ENCODE results near the gene AP3B1.
"Not testable (repeated sequence)": the region's sequence is repeated elsewhere in the genome, so short reads cannot be mapped to it uniquely, and the experiment has no call there.

AP3B1 gene

GRCh38 chr5:78066722-78067121 lies 227.8 kb downstream of the AP3B1 start:
- not testable (repeated sequence) for H3K4me1 ChIP-seq; H3K36me3 ChIP-seq (ENCODE audit: control insufficient read depth, insufficient read depth, low read length); H3K9me3 ChIP-seq (ENCODE audit: control insufficient read depth, low read length); H3K27ac ChIP-seq; H3K79me2 ChIP-seq; H2AFZ ChIP-seq; H3K4me3 ChIP-seq (ENCODE audit: low read depth, low read length); H3K9ac ChIP-seq; H3K4me2 ChIP-seq (ENCODE audit: low read length); H3K27me3 ChIP-seq (ENCODE audit: control insufficient read depth, insufficient read depth, low read length)

- Histone ChIP-seq H3K4me3 (ENCODE audit: low read depth, low read length) (no peak overlapping the region), H3K9me3 (ENCODE audit: control insufficient read depth, low read length) (no peaks in the 10 kb centered on the region), H3K27ac (no peak overlapping the region), H3K79me2 (no peaks in the 10 kb centered on the region), H2AFZ (no peak overlapping the region), H3K4me2 (ENCODE audit: low read length) (no peak overlapping the region), H3K9ac (no peak overlapping the region), H3K27me3 (ENCODE audit: control insufficient read depth, insufficient read depth, low read length) (no peaks in the 10 kb centered on the region), H3K4me1 (no peaks in the 10 kb centered on the region), H3K36me3 (ENCODE audit: control insufficient read depth, insufficient read depth, low read length) (no peaks in the 10 kb centered on the region)
- no peak for TF ChIP-seq CTCF (IDR thresholded peaks at IDR 0.05)
Measured at GRCh38 chr5:78065663-78066062, 228.8 kb downstream of the AP3B1 start.

- Histone ChIP-seq H3K9ac (no peak overlapping the region), H3K4me3 (ENCODE audit: low read depth, low read length) (no peak overlapping the region), H3K36me3 (ENCODE audit: control insufficient read depth, insufficient read depth, low read length) (no peaks in the 10 kb centered on the region), H2AFZ (no peak overlapping the region), H3K79me2 (no peaks in the 10 kb centered on the region), H3K4me2 (ENCODE audit: low read length) (no peak overlapping the region), H3K27ac (no peak overlapping the region), H3K27me3 (ENCODE audit: control insufficient read depth, insufficient read depth, low read length) (no peaks in the 10 kb centered on the region), H3K4me1 (no peaks in the 10 kb centered on the region), H3K9me3 (ENCODE audit: control insufficient read depth, low read length) (no peaks in the 10 kb centered on the region)
- TF ChIP-seq CTCF (IDR thresholded peaks at IDR 0.05) = no peak
Measured at GRCh38 chr5:78064941-78065472, 229.5 kb downstream of the AP3B1 start.

- Histone ChIP-seq H3K27me3 (ENCODE audit: control insufficient read depth, insufficient read depth, low read length) (no peaks in the 10 kb centered on the region), H3K4me2 (ENCODE audit: low read length) (no peak overlapping the region), H2AFZ (no peak overlapping the region), H3K9me3 (ENCODE audit: control insufficient read depth, low read length) (no peaks in the 10 kb centered on the region), H3K4me1 (no peaks in the 10 kb centered on the region), H3K9ac (no peak overlapping the region), H3K36me3 (ENCODE audit: control insufficient read depth, insufficient read depth, low read length) (no peaks in the 10 kb centered on the region), H3K79me2 (no peaks in the 10 kb centered on the region), H3K27ac (no peak overlapping the region), H3K4me3 (ENCODE audit: low read depth, low read length) (no peak overlapping the region)
- no peak for TF ChIP-seq CTCF (IDR thresholded peaks at IDR 0.05)
Measured at GRCh38 chr5:78063495-78063894, 231.0 kb downstream of the AP3B1 start.

- Histone ChIP-seq H3K9ac (no peak overlapping the region), H3K4me1 (no peaks in the 10 kb centered on the region), H3K4me2 (ENCODE audit: low read length) (no peak overlapping the region), H3K9me3 (ENCODE audit: control insufficient read depth, low read length) (no peaks in the 10 kb centered on the region), H2AFZ (no peak overlapping the region), H3K36me3 (ENCODE audit: control insufficient read depth, insufficient read depth, low read length) (no peaks in the 10 kb centered on the region), H3K27ac (no peak overlapping the region), H3K27me3 (ENCODE audit: control insufficient read depth, insufficient read depth, low read length) (no peaks in the 10 kb centered on the region), H3K79me2 (no peaks in the 10 kb centered on the region), H3K4me3 (ENCODE audit: low read depth, low read length) (no peak overlapping the region)
- no peak for TF ChIP-seq CTCF (IDR thresholded peaks at IDR 0.05)
Measured at GRCh38 chr5:78062645-78063044, 231.9 kb downstream of the AP3B1 start.

Data from parathyroid adenoma (tissue), 2 donors.